HG02610 (cell line): ENCODE results near the gene TEX35.

Experiments
- ATAC-seq: cut with Tn5 transposase; IDR thresholded peaks from one replicate; pipeline ENCODE4 v1.9.1; 2021; ENCODE audit warnings: mild to moderate bottlenecking, moderate library complexity; ENCODE audit not compliant: unreplicated experiment

The TEX35 gene

GRCh38 chr1:178512566-178513277 is at the start of gene TEX35:
Gene TEX35 (plus strand): TSS chr1:178513109. CDS start chr1:178513189, 80 bp downstream.
- ATAC-seq = no peak

- ATAC-seq = no peak
Measured at GRCh38 chr1:178464141-178464540, 48.8 kb upstream of the TEX35 start.

- ATAC-seq = no peak
Measured at GRCh38 chr1:178464566-178464965, 48.3 kb upstream of the TEX35 start.

DNA sequence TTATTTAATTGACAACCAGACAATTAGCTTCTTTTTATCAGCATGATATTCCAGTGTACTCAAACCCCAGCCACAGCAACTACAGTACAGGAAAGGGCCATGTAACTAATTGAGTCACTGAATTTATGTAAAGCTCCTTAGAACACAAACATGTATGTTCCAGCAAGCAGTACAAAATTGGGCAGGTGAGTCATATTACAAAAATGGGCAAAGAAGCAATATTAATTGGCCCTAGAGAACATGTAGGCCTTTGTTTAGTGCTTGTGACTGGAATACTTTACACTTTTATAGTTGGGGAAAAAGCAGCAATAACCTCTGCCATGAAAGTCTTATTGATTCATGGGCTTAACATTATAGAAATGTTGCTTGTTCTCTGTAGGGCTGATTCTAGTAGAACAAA is 47.9 kb upstream of the TEX35 start:
- no peak for ATAC-seq

DNA sequence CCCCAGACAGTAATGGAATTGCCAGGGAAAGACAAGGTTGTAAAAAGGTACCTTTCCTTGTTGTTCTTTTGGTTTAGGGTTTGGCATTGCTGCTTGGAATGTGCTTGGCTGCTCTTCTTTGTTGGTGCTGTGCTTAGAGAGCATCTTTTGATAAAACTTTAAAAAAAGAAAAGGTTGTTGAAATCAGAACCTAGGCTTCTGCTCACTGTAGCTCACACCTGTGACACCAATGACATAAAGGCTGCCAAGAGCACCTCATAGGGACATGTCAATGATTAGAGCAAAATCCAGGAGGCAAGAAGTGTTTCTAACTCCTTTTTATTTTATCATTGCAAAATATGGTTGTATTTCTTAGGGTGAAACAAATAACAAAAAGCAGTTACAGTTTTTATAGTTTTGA is 45.1 kb upstream of the TEX35 start:
- ATAC-seq = no peak

DNA sequence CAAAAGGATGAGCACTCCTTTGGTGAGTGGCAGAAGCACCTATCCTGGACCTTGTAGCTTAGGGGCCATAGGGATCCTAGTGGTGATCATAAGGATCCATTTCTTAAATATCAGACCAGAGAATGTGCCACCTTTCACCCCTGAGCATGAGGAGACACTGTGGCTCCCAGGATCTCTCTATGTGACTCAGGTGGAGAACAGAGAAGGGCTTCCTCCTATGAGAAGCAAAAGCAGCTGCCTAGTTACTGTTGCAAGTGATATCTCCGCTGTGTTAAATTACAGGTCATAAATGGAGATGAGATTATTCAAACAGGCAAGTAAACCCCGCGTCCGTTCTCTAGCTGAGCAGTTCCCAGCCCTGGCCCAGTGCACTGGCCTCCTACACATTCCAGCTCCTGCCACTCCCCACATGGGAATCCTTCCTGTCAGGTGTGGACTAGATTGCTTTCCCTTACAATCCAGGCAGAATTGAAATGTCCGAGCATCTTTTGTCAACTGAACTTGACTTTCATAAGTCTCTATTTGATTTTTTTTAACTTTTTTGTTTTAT is 42.4 kb upstream of the TEX35 start:
- ATAC-seq = no peak

- ATAC-seq = no peak
Measured at GRCh38 chr1:178472531-178472930, 40.4 kb upstream of the TEX35 start.

DNA sequence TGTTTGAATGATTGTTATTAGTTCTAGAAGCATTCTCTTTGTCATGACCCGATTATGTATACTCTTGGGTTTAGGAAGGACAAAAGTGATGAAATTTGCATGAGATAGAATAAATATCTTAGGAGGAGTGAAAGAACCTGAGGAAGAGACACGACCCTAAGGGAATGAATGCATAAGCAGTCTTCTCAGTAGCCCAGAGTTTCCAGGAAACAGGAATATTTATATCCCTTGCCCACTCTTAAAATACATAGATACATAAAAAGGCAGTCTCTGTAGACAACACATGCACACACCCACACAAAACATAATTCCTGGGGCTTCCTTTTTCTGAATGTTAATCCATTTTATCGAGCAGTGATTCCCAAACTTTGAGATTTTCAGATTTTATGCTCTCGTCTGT is 35.5 kb upstream of the TEX35 start:
- no peak for ATAC-seq

DNA sequence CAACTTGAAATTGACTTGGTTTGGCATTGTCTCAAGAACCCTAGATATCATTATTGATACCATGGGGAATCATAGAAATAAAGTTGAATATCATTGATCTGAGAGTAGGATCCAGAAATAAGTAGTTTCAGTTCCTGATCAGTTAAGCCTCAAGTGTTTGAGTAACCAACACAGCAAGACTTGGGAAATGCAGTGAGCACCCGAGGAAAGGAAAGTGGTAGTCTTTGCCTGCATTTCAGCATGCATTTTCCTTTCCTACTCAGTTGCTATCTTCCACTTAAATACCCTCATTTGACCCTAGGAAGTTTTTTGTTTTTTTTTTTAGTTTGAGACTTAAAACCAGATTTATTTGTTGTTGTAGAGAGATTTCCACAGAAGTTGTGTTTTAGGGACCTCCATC is 35.1 kb upstream of the TEX35 start:
- no peak for ATAC-seq

GRCh38 chr1:178483251-178483957 is 29.5 kb upstream of the TEX35 start:
- no peak for ATAC-seq

GRCh38 chr1:178484698-178485225 is 28.1 kb upstream of the TEX35 start:
- ATAC-seq = no peak

DNA sequence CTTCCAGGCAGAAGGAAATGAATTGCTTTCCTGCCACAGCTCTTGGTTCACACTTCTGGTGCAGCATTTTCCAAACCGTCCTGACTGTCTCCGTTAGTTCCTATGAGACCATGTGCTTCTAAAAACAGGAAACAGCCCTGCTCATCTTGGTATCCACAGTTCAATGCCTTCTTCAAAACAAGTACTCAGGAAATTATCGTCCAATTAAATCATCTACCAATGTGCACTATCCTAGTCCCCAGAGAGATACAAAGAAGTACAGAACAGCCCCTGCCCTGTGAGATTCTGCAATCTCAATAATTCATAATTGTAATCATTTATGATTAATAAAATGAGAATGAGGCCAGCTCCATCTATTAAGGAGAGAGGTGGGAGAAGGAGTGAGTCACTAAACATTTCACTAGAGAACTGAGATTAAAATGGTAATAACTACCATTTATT is 27.3 kb upstream of the TEX35 start:
- no peak for ATAC-seq

GRCh38 chr1:178486100-178487069 is 26.5 kb upstream of the TEX35 start:
- ATAC-seq = no peak

DNA sequence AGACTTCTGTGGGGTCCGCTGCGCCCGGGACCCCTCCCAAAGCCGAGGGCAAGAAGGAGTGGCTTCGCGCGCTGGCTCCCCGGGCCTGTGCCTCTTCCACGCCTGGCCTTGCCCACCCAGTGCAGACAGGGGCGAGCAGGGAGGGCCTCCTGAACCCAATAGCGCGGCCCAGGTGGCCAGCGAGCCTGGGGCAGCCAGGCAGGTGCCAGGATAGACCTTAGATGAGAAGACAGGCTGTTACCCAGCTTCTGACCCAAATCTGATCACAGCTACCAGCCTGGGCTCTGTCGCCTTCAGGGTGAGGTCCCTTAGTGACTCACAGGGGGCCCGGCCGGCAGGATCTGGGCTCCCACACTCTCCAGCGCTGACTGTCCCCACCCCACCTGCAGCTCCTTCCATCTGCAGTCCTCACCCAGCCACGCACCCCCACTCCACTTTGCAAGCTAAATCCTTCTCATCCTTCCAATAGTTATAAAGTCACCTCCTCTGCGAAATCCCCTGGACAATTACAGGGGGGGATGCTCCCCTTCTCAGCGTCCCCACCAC is 25.8 kb upstream of the TEX35 start:
- no peak for ATAC-seq

GRCh38 chr1:178488393-178488792 is 24.5 kb upstream of the TEX35 start:
- no peak for ATAC-seq

GRCh38 chr1:178489399-178489798 is 23.5 kb upstream of the TEX35 start:
- no peak for ATAC-seq

DNA sequence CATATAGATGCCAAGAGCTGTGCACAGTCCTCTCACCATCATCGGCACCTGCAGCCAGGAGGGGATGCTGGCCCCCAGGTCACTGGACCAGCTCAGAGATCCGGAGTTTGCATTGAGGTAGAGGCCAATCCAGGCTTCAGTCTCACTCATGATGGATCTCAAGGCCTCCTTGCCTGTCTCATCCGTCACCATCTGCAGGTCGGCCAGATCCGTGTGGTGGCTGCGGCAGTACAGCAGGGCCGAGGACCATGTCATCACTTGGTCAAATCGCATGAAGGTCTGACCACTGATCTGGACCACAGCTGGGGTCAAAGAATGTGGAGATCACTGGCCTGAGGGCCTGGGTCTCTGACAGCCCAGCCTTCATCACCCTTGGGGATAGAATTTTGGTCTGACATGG is 22.8 kb upstream of the TEX35 start:
- no peak for ATAC-seq

DNA sequence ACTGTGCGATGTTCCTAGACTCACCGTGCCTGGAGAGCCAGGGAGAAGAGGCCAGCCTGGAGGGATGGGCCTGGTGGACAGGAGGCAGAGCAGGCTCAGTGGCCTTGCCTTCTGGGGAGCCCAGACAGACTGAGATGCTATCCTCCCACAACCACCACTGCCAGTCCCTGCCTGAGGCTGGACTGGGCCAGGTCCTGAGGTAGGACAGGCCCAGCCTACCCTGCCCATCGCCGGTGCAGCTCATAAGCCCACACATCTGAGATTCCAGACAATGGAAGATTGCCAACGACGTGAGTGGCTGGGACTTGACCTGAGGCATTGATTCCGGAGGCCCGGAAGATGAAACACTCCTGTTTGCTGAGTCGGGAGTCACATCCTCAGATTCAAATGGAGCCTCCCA is 21.9 kb upstream of the TEX35 start:
- ATAC-seq = no peak

DNA sequence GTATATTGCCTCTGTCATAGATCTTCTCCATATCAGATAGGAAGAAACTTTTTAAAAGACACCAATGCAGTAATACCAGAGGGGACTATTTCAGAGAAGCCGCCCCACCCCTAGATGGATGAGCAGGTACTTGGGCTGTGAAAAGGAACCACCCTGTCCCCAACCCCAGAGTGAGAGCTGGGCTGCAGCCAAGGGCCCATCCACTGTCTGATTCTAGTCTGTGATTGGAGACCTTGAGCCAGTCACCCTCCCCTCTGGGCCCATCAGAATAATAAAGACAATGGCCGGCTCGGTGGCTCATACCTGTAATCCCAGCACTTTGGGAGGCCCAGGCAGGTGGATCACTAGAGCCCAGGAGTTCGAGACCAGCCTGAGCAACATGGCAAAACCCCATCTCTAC is 21.2 kb upstream of the TEX35 start:
- ATAC-seq = no peak

- no peak for ATAC-seq
Measured at GRCh38 chr1:178492341-178492740, 20.6 kb upstream of the TEX35 start.
